GM12865 (cell line): ENCODE results near the gene PQBP1.
"Not testable (repeated sequence)": the region's sequence is repeated elsewhere in the genome, so short reads cannot be mapped to it uniquely, and the experiment has no call there.

Source experiments
- DNase-seq: peaks from one replicate; pipeline ENCODE4 v3.0.0; 2010; ENCODE audit warnings: low read depth
- H3K4me3 ChIP-seq: 2 replicates; pipeline ENCODE4 v1.5.1; 2011; ENCODE audit warnings: mild to moderate bottlenecking, low read depth, low read length, control low read depth
- TF ChIP-seq, protein P1 (sequence below): IDR thresholded peaks from 2 replicates; pipeline ENCODE4 v1.5.1; 2011; ENCODE audit warnings: low read length, control low read depth, low read depth, inconsistent platforms; ENCODE audit not compliant: insufficient read depth; ENCODE audit errors: missing control alignments

PQBP1 gene

DNA sequence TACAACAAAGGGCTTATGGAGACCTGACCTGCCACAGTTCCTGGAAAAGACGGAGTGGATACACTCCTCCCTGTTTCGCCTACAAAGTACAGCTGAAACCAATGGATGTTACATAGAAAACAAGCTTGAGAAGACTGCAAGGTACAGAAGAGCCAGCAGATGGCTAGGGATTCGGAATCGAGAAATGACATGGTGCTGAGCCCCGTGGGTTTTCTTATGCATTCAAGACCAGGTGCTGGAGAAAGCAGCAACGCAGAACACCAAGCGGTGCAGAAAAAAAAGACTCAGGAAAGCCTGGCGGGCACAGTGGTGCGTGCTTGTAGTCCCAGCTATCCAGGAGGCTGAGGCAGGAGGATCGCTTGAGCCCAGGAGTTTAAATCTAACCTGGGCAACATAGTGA is 14.0 kb upstream of the PQBP1 start:
- TF ChIP-seq, protein P1, sequence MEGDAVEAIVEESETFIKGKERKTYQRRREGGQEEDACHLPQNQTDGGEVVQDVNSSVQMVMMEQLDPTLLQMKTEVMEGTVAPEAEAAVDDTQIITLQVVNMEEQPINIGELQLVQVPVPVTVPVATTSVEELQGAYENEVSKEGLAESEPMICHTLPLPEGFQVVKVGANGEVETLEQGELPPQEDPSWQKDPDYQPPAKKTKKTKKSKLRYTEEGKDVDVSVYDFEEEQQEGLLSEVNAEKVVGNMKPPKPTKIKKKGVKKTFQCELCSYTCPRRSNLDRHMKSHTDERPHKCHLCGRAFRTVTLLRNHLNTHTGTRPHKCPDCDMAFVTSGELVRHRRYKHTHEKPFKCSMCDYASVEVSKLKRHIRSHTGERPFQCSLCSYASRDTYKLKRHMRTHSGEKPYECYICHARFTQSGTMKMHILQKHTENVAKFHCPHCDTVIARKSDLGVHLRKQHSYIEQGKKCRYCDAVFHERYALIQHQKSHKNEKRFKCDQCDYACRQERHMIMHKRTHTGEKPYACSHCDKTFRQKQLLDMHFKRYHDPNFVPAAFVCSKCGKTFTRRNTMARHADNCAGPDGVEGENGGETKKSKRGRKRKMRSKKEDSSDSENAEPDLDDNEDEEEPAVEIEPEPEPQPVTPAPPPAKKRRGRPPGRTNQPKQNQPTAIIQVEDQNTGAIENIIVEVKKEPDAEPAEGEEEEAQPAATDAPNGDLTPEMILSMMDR = no peak
- no peak for DNase-seq
- no peak overlapping the region for H3K4me3 ChIP-seq

DNA sequence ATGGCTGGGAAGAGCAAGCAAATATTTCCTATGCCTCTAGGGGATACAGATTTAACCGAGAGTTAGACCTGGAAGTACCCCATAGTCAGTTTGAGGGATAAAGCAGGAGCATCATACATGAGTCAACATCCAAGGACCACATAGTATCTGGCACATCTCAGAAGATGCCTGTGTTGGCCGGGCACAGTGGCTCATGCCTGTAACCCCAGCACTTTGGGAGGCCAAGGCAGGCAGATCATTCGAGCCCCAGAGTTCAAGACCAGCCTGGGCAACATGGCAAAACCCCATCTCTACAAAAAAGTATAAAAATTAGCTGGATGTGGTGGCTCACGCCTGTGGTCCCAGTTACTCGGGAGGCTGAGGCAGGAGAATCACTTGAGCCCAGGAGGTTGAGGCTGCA is 11.1 kb upstream of the PQBP1 start:
- DNase-seq, H3K4me3 ChIP-seq: not testable (repeated sequence)

DNA sequence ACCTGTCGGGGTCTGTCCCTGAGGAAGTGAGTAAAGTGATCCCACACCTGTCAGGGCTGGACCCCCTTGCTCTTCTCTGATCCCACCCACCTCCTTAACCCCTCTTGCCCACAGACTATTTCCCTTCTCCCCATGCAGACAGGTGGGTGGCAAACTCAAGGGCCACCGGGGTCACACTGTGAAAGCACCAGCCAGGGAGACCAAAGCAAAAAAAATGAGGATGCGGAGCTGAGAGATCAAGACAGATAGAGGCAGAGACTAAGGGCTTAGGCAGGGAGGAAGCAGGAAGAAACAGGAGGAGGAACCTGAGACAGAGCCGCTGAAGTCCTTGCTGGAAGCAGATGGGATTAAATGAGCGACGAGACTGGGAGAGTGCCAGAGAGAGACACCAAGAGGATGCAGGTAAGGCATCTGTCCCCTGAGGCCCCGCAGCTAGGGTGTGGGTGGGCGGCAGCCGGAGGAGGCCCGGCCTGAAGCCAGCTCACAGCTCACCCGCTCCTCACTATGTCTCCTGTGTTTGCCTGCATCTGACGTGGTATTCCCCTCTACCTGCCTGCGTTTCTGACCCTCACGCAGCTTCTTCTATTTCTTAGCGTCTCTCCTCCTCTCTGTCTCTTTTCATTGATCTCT is 7.3 kb upstream of the PQBP1 start:
- H3K4me3 ChIP-seq = peak overlapping the region; percentile 55
- TF ChIP-seq, protein P1 = no peak
- DNase-seq = no peak

DNA sequence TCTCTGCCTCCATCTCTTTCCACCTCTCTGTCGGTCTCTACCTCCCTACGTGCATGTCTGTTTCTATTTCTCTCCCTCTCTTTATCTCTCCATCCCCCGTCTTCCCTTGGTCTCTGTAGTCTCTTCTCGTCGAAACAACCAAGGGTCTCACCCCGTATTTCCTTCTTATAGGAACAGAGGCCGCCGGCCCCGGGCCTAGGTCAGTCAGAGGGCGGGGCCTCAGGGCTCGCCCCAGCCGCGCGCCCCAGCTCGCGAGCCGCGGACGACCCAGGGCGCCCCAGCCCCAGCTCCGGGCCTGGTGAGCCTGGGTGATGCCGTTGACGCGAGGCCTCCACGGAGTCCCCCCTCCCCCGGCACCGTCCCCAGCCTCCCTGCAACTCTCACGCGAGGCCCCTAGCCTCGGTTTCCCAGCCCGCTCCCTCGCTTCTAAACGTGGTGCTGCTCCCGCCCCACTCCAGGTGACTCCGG is 6.8 kb upstream of the PQBP1 start:
- TF ChIP-seq, protein P1 = no peak
- no peak for DNase-seq
- peak overlapping the region; percentile 55 for H3K4me3 ChIP-seq

DNA sequence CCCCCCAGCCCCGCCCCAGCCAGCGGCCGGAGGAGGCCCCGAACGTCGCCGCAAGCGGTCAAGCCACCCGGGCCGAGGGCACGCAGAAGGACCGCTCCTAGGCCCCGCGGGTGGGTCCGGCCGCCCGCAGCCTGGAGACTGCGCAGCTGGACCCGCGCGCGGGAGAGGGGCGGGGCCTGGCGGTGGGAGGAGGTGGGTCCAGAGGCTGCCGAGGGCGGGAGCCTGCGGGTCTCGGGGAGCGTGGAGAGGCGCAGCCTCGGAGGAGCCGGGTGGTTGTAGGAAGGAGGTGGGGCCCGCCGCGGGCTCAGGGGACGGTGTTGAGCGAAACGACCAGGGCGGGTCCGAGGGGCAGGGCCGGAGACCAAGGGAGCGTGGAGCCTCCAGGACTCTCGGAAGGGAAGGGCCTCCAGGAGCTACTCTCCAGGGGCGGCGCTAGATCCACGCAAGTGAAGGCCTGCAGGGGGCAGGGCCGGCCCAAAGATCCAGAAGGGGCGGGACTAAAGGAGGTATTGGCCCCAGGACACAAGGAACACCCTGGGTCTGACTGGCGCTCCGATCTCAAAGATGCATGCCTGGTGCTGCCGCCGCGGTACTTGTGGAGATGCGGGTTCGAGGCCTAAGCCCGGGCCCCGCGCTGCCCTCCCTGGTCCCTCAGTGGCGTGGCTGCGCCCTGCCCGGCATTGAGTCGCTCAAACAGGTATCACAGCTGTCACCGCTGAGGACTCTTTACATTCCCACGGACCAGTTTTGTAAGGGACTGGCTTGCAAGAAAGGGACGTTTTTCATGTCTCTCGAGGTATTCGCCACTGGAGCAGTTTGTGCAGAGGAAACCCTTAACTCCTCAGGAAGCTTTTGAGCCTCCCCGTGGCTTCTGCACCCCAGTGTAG is 6.1 kb upstream of the PQBP1 start:
- TF ChIP-seq, protein P1 = peak; percentile 50

DNA sequence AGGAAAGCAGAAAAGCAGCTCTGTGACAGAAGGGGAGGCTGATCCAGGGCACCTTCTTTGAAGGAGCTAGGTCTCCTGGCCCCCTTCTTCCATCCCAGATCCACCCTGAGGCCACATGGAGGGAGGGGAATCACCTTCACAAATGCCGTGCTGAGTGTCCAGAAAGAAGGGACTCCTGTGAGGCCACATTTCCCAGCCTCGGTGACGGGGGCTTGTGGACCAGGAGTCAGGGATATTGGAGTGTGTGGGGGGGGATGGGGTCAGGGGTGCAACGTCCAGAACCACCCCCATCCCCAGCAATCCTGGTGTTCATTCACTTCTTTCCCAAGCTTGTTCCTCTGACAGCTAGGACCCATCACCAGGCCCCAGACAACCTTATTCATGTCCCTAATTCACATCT is 4.8 kb upstream of the PQBP1 start:
- DNase-seq = no peak
- TF ChIP-seq, protein P1 = no peak
- no peak overlapping the region for H3K4me3 ChIP-seq

More for the DNA sequence above, 6.1 kb upstream of the PQBP1 start:
- peak; percentile 81 for DNase-seq
- peak overlapping the region; percentile 55 for H3K4me3 ChIP-seq

DNA sequence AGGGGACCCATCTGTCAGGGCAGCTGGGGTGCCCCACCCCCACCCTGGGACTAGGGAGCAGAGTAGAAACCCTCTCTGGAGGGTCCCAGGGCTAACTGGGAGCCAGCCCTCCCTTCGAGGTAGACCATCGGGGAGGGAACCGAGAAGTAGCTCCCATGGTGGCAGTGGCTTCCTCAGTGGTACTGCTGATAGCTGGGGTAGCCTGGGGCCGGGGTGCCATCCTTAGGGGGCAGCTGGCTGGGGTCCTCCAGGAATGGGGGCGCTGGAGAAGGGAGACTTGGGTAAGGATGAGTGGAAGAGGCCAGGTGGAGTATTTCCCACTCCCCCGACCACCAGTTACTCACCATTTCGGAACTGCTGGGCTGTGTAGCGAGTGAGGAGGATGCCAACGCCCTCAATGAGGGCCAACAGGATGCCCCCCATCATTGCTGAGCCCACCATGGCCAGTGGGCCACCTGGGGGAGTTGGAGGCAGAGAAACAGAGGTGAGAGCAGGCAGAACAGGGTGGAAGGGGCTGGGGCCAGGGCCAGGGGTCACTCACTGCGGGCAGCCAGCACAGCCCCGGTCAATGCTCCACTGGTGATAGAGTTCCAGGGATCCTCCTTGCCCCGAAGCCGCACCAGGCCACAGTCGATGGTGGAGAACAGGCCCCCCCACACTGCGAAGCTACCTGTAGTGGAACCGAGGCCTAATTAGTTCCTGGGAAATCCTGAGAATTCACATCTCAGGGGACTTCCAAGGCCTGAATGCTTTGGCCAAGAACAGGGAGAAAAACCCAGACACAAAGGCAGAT is 4.0 kb upstream of the PQBP1 start:
- H3K4me3 ChIP-seq = no peak overlapping the region
- TF ChIP-seq, protein P1 = no peak
- DNase-seq = no peak
